Stimulated activated CD8-positive, alpha-beta memory T cell treated with anti-CD3 and anti-CD28 coated beads, Interleukin-4, amount 100 ng/mL, for 4 hours (primary cell): ENCODE results near the gene RINL.
"Not testable (repeated sequence)": the region's sequence is repeated elsewhere in the genome, so short reads cannot be mapped to it uniquely, and the experiment has no call there.

ENCODE experiments used
- DNase-seq, 2 donors: peaks; one replicate each; pipeline ENCODE4 v3.0.0-alpha.2; 2020; ENCODE audit warnings: low read depth in 2 of 2, low spot score in 1 of 2

RINL gene

GRCh38 chr19:38878575-38879399 is 712 bp upstream of the RINL start:
- DNase-seq: no peak

GRCh38 chr19:38875656-38876395 is 2.2 kb downstream of the RINL start:
- DNase-seq: no peak

- DNase-seq: not testable (repeated sequence)
These were observed 4.7 kb downstream of the RINL start for GRCh38 chr19:38873400-38873799.

- no peak for DNase-seq
These were observed 7.5 kb downstream of the RINL start for GRCh38 chr19:38870612-38871011.

GRCh38 chr19:38869836-38870607 is 8.1 kb downstream of the RINL start:
- DNase-seq: peak; percentile 79 to 85

- no peak for DNase-seq
These were observed 8.8 kb downstream of the RINL start for GRCh38 chr19:38869160-38869835.

- DNase-seq: no peak
These were observed 9.5 kb downstream of the RINL start for GRCh38 chr19:38868551-38868950.

- no peak for DNase-seq
These were observed 10.8 kb downstream of the RINL start for GRCh38 chr19:38867171-38867780.

GRCh38 chr19:38862321-38863059 is 15.6 kb downstream of the RINL start:
- DNase-seq: no peak

GRCh38 chr19:38861368-38861767 is 16.7 kb downstream of the RINL start:
- no peak for DNase-seq

- DNase-seq: not testable (repeated sequence)
These were observed 18.4 kb downstream of the RINL start for GRCh38 chr19:38859631-38860204.

GRCh38 chr19:38856813-38857212 is 21.3 kb downstream of the RINL start:
- no peak for DNase-seq

GRCh38 chr19:38855751-38856150 is 22.3 kb downstream of the RINL start:
- DNase-seq: not testable (repeated sequence)

- not testable (repeated sequence) for DNase-seq
These were observed 23.1 kb downstream of the RINL start for GRCh38 chr19:38854961-38855360.

- no peak for DNase-seq
These were observed 24.9 kb downstream of the RINL start for GRCh38 chr19:38853214-38853613.

- DNase-seq: peak in 1 of 2 donors; percentile 22
These were observed 25.6 kb downstream of the RINL start for GRCh38 chr19:38852231-38853044.

GRCh38 chr19:38851622-38852230 is 26.3 kb downstream of the RINL start:
- peak; percentile 70 to 81 for DNase-seq

- DNase-seq: peak in 1 of 2 donors; percentile 20
These were observed 27.0 kb downstream of the RINL start for GRCh38 chr19:38850976-38851621.
